HG02642 (cell line): ENCODE results near the gene ERCC6.
A peak's percentile ranks its signal among the peaks of the same experiment; 100 is the strongest.

Experiments
- ATAC-seq: cut with Tn5 transposase; IDR thresholded peaks from one replicate; pipeline ENCODE4 v1.9.1; 2021; ENCODE audit warnings: mild to moderate bottlenecking; ENCODE audit not compliant: unreplicated experiment, poor library complexity

The ERCC6 gene

GRCh38 chr10:49550563-49550962 is 11.6 kb upstream of the ERCC6 start:
- no peak for ATAC-seq

GRCh38 chr10:49549640-49550346 is 10.9 kb upstream of the ERCC6 start:
- no peak for ATAC-seq

GRCh38 chr10:49543604-49544003 is 4.7 kb upstream of the ERCC6 start:
- no peak for ATAC-seq

GRCh38 chr10:49542353-49542752 is 3.4 kb upstream of the ERCC6 start:
- no peak for ATAC-seq

GRCh38 chr10:49541762-49542161 is 2.8 kb upstream of the ERCC6 start:
- no peak for ATAC-seq

GRCh38 chr10:49540056-49540797 is 1.3 kb upstream of the ERCC6 start:
- ATAC-seq: no peak

GRCh38 chr10:49539320-49539885 is 482 bp upstream of the ERCC6 start:
- ATAC-seq: peak; percentile 8

- peak; percentile 48 for ATAC-seq
Observed at GRCh38 chr10:49534670-49535381, 4.1 kb downstream of the ERCC6 start.

GRCh38 chr10:49532461-49532860 is 6.5 kb downstream of the ERCC6 start:
- no peak for ATAC-seq

GRCh38 chr10:49528977-49529506 is 9.9 kb downstream of the ERCC6 start:
- ATAC-seq: no peak

GRCh38 chr10:49527850-49528249 is 11.1 kb downstream of the ERCC6 start:
- ATAC-seq: no peak

GRCh38 chr10:49527061-49527460 is 11.9 kb downstream of the ERCC6 start:
- no peak for ATAC-seq

GRCh38 chr10:49526619-49527018 is 12.3 kb downstream of the ERCC6 start:
- ATAC-seq: no peak

GRCh38 chr10:49524496-49524895 is 14.4 kb downstream of the ERCC6 start:
- ATAC-seq: no peak

GRCh38 chr10:49523301-49523700 is 15.6 kb downstream of the ERCC6 start:
- no peak for ATAC-seq

- ATAC-seq: no peak
Observed at GRCh38 chr10:49521062-49521461, 17.9 kb downstream of the ERCC6 start.

GRCh38 chr10:49520122-49520775 is 18.7 kb downstream of the ERCC6 start:
- ATAC-seq: no peak

- ATAC-seq: no peak
Observed at GRCh38 chr10:49519717-49520116, 19.2 kb downstream of the ERCC6 start.

- ATAC-seq: no peak
Observed at GRCh38 chr10:49518982-49519578, 19.8 kb downstream of the ERCC6 start.

GRCh38 chr10:49518566-49518965 is 20.4 kb downstream of the ERCC6 start:
- no peak for ATAC-seq
